IPS DF 19.7 (cell line): ENCODE measurements around the gene MCTP1.
"Not testable (repeated sequence)": the region's sequence is repeated elsewhere in the genome, so short reads cannot be mapped to it uniquely, and the experiment has no call there.

ENCODE experiments used
- DNase-seq: peaks from one replicate; pipeline ENCODE4 v3.0.0-alpha.2; 2013; ENCODE audit warnings: low read depth, low spot score

The MCTP1 gene

DNA sequence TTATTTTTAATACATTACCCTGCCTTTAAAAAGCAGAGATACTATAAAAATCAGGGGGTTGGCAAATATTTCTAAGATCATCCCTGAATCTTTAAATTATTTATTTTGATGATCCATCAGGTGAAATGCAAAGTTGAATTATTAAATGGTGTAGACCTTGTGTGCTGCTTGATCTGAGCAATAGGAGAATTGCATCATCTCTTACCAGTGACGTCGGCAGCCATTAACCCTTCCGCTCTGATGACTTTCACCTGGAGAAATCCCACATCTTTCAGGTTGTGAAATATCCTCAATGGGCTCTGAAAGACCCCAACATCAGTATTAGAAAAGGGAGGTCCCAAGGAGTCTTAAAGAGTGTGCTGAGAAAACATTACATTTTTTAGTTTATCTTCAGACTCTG lies 396.2 kb downstream of the MCTP1 start:
- DNase-seq = no peak

DNA sequence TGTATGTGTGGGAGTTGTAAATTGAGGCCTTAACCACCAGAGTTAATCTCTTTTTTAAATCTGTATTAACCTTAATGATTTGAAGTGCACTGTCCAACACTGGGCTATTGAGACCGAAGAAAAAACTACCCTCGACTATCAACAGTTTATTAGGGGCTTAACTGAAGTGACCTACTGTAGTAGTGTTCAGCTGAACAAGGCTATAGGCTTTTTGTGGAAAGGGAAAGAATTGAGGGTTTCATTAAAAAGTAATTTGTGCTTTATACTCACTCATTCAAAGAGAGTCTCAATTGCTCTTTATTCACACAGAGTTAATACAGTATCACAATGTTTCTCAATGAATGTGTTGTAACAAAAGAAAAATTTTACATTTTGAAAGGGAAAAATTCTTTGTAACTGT lies 399.0 kb downstream of the MCTP1 start:
- DNase-seq = no peak

DNA sequence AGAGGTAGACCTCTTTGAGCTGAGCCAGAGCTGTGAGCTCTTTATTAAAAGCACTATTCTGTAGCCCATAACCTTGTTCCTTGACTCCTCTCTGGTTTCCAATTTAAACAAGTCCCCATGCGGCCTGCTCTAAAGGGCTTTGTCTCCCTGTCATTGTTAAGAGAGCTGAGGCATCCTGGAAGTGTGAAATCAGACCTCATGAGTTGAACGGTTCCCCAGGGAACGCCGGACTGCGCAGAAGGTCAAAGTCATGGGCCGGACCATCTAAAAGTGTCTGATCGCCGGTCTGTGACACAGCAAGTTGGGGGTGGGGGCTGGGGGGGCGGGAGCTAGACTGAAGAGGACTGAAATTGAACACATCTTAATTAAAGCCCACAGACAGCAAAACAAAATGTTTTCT lies 400.6 kb downstream of the MCTP1 start:
- DNase-seq = no peak

DNA sequence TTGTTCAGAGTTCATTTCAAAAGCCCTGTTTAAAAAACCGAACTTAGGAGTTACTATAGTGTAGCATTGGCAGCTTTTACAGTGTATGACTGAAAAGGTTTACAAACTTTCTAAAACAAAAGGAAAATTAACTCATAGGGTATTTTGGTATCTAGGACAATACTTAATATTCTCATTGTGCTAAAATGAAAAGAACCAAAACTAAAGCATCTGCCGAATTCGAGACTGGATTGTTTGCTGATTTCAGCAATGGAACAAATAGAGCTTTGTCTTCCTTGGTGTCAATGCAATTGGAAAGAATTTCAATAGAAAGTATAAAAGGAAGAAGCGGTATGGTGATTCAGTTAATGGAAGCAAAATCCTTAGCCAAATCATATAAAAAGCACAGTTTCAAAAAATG lies 412.4 kb downstream of the MCTP1 start:
- no peak for DNase-seq

DNA sequence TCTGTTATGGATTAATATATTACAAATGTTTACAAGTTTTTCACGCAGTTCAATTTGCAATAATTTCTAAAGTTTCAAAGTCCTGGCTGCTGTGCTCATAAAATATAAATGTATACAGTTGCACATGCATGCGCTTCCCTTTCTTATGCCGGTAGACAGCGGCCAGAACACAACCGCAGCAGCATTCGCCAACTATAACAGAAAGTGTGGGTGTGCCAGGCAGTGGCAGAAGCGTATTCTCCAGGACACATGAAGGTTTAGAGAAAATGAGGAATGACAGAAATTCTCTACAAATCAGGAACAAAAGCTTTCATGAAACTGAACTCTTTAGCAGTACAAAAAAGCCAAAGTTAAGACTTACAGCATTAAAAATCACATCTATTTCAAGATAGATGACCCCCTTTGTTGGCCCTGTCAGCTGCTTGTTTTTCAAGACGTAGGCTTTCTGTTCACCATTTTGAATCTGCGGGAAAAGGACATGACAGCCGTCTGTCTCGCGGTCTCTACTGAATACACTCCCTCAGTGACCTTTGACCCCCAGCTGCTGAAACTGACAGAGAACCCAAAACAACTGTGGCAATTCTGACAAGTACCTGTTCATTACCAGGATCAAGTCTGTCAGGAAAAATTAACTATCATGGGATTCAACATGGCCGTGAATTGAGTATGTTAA lies 414.2 kb downstream of the MCTP1 start:
- peak; percentile 15 for DNase-seq

DNA sequence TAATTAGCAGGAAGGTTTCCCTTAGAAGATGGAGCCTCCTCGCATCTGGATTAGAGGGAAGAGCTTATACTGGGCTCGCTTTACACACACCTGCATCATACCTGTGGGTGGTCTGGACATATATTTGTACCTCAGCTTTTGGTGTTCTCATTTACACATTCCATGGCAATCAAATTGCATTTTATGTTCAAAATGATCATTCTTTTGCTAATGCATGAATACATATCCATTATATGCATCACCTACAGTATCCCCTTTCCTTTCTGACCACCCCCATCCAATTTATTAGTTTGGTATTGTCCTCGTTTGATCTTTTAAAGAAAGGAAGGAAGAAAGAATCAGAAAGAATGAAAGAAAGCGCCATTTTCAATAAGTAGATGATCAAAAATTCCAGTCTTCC lies 415.0 kb downstream of the MCTP1 start:
- no peak for DNase-seq

DNA sequence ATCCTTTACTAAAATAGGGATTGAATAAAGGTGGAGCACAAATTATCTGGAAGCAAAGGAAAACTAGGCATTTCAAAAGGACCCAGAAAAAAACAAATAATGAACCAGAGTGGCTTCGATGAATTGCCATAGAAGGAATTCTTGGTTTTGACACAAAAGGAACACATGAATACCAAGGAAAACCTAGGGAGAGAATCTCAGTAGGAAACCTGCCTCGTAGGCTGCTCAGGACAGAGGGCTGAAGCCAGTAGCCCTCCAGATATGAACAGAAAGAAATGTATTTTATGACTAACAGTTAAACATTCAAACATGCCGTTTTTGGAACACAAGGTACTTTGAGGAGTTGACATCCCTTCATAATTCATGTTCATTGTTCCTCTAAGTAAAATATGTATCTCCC lies 420.9 kb downstream of the MCTP1 start:
- no peak for DNase-seq

DNA sequence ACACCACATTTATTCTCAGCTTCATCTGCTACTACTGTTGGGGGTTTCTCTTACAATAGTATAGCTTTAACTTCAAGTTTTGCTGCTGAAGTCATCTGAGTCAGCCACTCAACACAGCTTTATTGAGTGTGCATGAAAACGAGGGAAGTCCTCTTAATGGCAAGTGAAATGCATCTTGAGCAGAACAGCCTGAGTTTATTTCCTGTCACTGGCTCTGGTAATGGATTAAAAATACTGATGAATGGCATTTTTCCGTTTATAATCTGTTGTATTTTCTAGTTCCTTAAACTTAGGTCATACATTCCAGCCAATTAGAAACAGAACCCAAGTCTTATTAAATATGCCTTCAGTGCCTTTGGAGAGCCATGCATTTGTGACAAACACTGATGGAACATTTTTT lies 427.8 kb downstream of the MCTP1 start:
- DNase-seq = no peak

DNA sequence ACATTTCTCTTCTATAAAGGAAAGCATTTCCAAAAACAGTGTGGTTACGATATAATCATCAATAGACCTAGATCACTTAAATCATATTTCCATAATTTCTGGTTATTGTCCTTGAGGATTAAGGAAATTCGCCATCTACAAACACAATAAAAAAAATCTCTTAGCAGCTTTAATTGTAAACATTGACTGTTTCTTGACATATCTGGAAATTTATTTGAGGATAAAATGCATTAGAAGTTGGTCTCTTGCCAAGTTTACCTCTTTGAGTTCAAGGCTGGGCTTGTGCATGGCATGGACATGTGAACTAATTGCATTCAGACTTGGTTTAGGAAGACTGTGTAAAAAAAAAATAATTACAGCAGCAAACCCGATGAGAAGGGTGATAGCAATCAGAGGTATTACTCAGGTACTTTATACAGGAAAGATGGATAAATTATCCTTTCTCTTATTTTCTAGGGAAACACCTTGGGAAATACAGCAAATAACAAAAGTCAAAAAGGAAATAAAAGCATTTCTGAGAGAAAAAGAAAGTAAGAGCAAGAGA lies 428.6 kb downstream of the MCTP1 start:
- DNase-seq = no peak

DNA sequence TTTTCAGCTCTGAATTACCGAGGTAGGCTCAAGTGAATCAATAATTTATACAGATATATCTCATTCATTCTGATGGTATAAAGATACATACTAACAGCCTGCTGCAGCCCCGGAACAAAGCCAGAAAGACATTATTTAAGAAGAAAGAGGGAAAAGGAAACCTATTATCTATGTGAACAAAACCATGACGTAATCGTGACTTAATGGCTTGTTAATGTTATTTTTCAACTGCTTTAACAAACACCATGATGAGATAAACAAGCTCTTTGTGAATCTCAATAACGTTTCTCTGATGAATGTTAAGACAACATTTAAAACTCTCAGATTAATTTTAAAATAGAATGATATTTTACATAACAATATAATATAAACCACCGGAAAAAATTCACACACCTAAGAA lies 429.4 kb downstream of the MCTP1 start:
- no peak for DNase-seq

DNA sequence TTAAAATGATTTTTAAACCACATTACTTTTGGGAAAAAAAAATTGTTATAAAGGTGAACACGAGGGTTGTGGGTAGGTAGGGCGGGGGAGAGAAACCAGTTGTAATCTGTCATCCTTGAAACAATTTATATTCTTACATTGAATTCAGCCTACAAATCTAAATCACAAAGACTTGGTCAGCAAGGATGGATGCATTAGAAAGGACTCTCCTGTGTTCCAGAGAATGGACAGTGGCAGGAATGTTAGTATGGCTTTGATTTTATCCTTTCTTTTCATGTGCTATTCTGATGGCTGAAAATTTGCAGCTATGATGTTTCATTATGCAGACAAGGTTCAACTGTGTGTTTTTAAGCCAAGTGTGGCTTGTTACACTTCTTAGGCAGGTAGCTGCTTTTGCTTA lies 431.8 kb downstream of the MCTP1 start:
- DNase-seq = no peak

DNA sequence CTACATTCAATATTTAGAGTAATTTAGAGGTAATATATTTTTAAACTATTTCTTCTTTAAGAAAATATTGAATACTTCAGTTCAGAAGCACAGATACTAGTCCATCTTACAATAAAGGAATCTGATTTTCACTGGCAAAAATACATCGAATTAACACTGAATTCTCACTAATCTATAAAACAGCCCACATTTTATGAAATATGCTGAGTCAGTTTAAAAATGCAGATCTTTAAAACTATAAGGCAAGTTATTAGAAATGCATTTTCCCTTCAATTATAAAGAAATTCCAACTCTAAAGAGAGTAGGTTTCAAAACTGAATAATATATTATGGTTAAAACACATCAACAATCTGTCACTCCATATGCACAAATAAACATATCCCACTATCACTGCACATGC lies 433.9 kb downstream of the MCTP1 start:
- DNase-seq = no peak

DNA sequence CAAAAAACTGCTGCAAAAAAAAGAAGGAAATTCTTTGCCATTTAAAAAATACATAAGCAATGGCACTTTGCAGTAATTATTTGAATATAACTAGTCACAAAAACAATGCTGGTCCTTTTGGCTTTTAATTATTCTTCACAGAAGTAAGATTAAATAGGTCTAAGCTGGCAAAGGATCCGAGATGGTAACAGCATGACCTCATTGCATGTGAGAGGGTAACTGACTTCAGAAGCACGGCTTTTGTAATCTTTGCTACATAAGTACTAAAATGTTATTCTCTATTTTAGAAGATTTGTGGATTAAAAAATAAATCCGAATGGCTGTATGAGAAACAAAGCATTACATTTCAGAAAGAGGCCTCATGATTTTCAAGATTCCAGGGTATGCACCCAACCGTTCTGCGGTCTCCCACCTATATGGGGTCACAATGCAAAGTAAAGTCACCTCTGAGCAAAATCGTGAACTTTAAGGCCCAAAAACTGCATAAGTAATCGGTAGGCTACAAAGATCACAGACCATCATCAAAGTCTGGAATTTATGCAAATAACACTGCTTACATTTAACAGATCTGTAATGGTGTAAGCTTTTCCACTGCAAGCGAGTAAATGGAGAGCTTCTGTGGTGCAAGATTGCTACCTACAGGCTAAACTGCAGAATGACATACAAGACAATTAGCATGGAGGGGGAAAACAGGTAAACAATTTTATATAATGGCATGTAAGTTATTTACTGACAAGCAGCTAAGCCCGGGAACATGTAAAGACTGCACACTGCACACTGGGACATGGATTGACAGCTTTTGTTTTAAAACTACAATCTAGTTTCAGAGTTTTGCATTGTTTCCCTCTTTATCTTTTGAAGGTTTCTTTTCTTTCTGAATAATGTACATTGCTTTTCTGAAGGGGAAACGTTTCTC lies 434.8 kb downstream of the MCTP1 start:
- peak; percentile 71 for DNase-seq

DNA sequence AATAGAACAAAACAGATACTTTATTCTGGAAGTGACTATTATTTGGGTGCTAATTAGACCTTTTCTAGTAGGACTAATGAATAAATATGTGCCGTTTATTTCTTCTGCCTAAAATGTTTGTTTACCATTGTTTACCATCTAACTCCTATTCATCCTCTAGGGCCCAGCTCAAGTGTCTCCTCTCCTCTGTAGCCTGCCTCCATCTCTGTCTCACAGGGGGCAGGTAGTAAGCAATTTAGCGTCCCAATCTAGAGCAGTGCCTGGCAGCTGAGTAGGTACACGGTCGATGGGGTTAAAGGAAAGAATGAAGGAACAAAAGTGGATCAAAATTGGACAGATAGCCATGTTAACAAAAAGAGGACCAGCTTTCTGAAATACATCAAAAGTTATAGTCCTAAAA lies 435.6 kb downstream of the MCTP1 start:
- no peak for DNase-seq

DNA sequence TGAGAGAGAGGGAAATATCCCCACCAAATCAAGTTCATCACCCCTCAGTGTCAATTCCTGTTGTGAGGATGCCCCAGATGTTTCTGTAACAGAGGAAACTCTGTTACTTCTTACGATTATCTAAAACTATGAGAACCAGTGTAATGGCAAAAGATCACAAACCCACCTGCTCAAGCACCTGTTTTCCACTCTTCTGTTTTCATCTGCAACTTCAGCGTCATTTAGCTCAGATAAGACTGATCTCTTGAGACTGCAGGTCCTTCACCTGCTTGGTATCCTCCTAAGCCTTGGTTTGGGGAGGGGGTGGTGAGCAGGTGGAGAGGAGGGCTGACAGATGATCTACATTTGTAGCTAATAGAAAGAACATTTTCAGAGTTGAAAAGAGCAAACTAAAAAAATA lies 437.2 kb downstream of the MCTP1 start:
- no peak for DNase-seq

DNA sequence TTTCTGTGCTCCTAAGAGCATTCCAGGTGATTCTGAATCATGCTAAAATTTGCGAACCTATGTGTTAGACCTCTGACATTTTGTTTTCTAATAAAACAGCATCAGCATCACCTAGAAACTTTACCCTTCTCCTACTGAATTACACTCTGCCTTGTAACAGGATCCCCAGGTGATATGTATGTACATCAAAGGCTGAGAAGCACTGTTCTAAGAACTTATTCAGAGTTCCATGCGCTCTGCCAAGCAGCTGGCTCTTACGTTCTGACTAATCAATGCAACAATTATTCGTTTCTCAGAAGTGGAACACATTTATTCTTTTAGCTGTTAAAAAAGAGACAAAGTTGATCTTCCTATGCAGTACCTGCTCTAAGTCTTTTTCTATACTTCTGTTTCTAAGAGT lies 437.9 kb downstream of the MCTP1 start:
- DNase-seq = no peak

DNA sequence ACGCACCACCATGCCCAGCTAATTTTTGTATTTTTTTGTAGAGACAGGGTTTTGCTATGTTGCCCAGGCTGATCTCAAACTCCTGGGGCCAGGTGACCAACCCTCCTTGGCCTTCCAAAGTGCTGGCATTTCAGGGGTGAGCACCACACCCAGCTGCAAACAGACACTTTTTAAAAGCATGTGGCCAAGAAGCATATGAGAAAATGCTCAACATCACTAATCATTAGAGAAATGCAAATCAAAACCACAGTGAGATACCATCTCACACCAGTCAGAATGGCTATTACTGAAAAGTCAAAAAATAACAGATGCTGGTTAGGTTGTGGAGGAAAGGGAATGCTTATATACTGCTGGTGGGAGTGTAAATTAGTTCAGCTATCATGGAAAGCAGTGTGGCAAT lies 439.2 kb downstream of the MCTP1 start:
- DNase-seq = not testable (repeated sequence)

DNA sequence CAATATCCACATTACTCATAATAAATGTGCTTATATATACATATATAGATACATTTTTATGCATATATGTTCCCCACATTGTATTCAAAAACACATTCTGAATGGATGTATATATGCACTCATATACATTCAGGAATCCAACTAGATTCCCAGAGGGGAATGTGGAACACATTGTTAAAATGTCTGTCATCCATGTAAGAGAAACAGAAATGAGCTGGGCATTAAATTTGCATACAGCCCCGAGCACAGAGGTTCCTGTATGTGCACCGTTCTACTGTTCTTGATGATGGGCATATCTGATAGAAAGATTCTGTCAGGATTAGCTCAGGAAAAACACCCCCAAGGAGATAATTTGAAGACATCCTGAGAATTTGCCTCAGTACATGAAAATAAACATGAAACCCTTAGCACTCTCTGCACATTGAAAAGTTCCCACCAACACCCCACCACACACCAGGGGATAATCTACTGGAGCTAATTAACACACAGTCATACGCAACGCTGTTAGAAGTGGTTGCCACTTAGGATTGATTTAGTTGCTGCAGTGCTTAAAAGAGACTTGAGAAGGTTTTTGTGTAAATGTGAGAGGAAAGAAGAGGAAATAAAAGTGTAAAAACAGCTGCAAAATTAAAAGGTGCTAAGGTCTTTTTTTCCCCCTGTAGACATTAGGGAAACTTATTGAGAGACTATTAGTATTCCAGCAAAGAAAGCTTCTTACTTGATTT lies 443.1 kb downstream of the MCTP1 start:
- DNase-seq = no peak

DNA sequence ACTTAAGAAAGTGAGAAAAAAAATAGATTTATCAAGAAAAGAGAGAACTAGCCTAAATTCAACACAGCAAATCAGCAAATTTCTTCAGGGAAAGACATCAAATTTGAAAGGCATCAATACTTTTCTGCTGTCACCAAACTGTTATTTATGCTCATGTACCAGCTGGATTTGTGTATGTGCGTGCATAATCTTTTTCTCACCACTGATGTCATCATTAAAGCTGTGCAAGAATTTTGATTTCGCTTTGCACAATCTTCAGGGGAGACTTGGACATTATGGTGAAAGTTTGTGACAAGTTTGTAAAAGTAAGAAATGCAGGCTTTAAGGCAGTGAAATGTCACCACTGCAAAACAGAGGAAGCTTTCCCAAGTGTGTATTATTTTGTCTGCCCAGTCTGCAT lies 451.0 kb downstream of the MCTP1 start:
- DNase-seq = no peak

DNA sequence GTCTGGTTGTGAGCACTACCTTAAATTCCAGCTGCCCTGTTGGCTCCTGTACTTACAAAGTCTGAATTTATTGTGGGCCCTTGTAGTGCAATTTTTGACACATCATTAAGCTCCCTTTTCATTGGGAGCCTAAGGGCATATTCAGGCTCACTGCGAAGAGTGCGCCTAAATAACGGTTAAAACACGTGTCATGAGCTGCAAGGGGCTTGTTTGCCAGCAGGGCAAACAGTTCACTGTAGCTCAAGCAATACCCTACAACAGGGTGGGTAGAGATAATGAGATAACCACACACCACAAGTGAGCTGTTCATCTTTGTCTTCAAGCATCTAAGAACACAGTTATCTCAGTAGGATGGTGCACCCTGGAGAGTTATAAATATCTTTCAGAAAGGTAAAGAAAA lies 452.2 kb downstream of the MCTP1 start:
- DNase-seq = no peak

DNA sequence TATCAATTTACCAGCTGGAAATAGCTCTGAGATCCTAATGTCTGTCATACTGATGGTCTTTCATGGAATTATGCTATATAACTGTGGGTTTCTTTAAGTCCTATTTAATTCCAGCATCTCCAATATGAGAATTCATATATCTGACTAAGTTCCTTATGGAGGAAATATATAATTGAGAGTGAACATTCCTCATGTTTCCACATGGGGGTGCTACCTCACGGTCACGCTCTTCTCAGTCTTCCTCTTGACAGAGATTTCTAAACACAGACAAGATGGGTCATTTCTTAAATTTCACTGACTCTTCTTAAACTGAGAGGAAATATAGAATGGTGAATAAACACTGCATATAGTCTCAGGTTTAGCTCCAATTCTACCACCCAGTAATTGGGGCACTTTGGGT lies 454.4 kb downstream of the MCTP1 start:
- DNase-seq = no peak

DNA sequence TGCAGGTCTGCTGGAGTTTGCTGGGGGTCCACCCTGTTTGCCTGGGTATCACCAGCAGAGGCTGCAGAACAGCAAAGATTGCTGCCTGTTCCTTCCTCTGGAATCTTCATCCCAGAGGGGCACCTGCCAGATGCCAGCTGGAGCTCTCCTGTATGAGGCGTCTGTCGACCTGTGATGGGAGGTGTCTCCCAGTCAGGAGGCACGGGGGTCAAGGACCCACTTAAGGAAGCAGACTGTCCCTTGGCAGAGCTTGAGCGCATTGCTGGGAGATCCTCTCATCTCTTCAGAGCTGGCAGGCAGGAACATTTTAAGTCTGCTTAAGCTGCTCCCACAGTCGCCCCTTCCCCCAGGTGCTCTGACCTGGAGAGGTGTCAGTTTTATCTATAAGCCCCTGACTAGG lies 456.7 kb downstream of the MCTP1 start:
- DNase-seq = not testable (repeated sequence)
